Activated CD8-positive, alpha-beta memory T cell treated with anti-CD3 and anti-CD28 coated beads for 24 hours (primary cell): ENCODE results near the gene PBRM1.
"Not testable (repeated sequence)": the region's sequence is repeated elsewhere in the genome, so short reads cannot be mapped to it uniquely, and the experiment has no call there.

Source experiments
- DNase-seq: peaks from one replicate; pipeline ENCODE4 v3.0.0-alpha.2; 2020

The PBRM1 gene

GRCh38 chr3:52685709-52686691 lies at the start of gene PBRM1, which contains the start of gene GNL3:
TSS of gene PBRM1 (minus strand) at chr3:52685913.
TSS of gene GNL3 (plus strand) at chr3:52686032. CDS start at chr3:52686093, 61 bp downstream.
- peak; percentile 95 for DNase-seq

DNA sequence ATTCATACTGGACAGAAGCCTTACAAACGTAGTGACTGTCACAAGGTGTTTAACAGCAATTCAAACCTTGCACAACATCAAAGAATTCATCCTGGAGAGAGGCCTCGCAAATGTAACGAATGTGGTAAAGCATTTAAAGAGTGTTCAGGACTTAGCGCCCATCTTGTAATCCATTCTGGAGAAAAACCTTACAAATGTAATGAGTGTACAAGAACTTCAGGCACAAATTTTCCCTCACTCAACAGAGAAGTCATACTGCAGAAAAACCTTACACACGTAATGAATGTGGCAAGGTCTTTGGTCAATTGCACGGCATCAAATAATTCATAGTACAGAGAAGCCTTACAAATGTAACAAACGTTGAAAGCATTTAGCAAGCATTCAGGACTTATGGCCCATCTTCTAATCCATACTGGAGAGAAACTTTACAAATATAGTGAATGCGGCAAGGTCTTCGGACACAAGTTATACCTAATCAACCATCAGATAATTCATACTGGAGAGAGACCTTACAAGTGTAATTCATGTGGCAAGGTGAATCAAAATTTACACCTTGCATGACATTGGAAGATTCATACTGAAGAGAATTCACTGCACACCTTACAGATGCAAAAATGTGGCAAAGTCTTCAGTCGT lies 47.7 kb upstream of the PBRM1 start:
- no peak for DNase-seq

DNA sequence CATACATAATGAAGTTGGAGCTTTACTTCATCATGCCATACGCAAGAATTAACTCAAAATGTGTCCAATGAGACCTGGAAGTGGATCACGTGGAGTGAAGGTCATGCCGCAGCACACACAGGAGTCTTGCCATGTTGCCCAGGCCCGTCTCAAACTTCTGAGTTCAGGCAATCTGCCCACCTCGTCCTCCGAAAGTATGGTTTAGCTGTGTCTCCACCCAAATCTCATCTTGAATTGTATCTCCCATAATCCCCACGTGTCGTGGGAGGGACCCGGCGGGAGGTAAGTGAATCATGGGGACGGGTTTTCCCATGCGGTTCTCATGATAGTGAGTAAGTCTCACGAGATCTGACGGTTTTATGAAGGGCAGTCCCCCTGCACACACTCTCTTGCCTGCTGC lies 45.9 kb upstream of the PBRM1 start:
- DNase-seq = no peak

- DNase-seq = no peak
These were observed 45.0 kb upstream of the PBRM1 start for GRCh38 chr3:52730681-52731080.

DNA sequence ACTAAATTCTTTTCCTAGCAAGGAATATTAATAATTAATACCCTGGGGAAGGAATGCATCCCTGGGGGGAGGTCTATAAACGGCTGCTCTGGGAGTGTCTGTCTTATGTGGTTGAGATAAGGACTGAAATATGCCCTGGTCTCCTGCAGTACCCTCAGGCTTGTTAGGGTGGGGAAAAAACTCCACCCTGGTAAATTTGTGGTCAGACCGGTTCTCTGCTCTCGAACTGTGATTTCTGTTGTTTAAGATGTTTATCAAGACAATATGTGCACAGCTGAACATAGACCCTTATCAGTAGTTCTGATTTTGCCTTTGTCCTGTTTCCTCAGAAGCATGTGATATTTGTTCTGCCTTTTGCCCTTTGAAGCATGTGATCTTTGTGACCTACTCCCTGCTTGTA lies 43.0 kb upstream of the PBRM1 start:
- DNase-seq = not testable (repeated sequence)

- no peak for DNase-seq
These were observed 38.8 kb upstream of the PBRM1 start for GRCh38 chr3:52724511-52724910.

DNA sequence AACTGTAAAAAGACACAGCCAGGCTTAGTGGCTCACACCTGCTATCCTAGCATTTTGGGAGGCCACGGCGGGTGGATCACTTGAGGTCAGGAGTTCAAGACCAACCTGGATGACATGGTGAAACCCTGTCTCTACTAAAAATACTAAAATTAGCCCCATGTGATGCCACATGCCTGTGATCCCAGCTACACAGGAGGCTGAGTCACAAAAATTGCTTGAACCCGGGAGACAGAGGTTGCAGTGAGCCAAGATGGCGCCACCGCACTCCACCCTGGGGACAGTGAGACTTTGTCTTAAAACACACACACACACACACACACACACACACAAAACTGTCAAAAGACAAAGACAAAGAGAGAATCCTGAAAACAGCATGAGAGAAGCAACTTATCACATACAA lies 38.2 kb upstream of the PBRM1 start:
- no peak for DNase-seq

DNA sequence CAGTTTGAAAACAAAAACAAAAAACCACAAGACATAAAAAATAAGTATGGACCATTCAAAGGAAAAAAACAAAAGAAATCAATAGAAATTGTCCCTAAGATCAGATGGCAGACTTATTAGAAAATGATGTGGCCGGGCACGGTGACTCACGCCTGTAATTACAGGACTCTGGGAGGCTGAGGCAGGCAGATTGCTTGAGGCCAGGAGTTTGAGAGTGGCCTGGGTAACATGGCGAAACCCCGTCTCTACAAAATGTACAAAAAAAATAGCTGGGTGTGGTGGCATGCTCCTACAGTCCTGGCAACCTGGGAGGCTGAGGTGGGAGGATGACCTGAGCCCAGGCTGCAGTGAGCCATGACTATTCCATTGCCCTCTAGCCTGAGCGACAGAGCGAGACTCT lies 36.8 kb upstream of the PBRM1 start:
- no peak for DNase-seq

DNA sequence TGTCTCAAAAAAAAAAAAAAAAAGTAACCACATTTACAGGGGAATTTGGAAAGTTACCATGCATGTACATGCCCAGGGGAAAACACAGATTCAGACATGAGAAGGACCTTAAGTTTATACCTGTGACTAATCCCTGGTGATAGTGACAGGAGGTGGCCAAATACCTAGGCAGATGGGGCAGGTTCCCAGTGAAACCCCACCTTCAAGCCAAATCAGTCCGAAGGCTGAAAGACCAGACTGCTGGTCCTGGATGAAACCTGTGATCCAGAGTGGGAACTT lies 36.0 kb upstream of the PBRM1 start:
- no peak for DNase-seq

DNA sequence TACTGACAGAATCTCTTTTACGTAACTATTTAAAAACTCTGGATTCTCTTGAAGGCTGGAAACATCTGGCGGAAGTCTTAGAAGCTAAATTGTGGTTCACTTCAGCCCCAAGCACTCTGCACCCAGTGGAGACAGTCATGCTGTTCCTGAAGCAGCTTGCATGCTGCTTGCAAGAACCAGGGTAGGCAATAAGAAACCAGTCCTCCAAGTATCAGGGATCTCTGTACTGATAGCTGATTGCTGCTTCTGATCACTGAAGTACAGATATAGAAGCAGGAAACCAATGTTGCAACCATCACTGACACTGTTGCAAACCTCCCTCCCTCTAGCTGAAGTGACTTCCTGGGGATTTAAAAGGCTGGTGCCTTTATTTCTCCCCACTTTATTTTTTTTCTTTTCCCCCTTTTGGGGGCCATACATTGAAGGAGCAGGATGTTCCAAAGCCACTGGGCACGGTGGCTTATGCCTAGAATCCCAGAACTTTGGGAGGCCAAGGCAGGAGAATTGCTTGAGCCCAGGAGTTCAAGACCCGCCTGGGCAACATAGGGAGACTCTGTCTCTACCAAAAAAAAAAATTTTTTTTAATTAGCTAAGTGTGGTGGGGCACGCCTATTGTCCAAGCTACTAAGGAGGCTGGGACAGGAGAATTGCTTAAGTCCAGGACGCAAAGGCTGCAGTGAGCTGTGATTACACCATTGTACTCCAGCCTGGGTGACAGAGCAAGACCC lies 35.5 kb upstream of the PBRM1 start:
- no peak for DNase-seq

GRCh38 chr3:52719618-52720017 lies 33.9 kb upstream of the PBRM1 start:
- no peak for DNase-seq

- DNase-seq = no peak
These were observed 30.1 kb upstream of the PBRM1 start for GRCh38 chr3:52715714-52716305.

DNA sequence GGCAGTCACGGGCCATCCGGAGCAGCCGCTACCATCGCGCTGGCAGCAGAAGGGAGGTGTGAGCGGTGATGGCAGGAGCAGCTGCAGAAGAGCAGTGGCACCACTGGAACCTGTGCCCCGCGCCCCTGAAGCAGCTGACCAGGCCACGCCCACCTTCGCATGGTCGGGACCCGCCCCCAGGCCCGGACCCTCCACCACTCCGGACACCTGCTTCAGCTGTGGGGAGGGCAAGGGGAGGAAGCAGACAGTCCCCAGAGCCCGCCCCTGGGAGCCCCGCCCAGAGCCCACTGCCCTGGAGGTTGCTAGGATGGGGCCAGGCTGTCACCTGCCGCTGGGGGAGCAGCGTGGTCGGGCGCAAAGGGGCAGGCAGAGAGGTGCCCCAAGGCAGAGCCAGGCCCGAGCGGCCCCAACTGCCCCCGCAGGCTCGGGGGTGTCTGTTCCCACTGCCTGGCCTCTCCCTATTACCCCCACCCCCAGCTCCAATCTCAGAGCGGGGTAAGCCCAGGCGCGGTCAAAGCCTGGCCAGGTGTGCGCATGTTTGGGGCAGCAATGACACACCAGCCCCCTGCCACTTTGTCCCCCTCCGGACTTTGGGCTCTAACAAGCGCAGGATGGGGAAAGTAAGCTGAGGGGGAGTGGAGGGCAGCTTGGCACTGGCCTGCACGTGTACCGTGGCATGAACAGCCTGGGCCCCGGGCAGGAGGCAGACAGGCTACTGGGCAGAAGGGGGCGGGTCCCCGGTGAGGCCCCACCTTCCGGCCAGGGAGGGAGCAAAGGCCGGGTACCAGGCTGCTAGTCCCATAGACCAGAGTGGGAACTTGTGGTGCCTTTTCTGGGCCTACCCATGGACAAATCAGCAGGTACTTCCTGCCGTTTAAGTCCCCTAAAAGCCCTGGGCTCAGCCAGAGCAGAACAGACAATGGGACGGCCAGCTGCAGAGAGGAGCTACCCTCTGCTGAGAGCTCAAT lies 28.9 kb upstream of the PBRM1 start:
- DNase-seq = no peak

DNA sequence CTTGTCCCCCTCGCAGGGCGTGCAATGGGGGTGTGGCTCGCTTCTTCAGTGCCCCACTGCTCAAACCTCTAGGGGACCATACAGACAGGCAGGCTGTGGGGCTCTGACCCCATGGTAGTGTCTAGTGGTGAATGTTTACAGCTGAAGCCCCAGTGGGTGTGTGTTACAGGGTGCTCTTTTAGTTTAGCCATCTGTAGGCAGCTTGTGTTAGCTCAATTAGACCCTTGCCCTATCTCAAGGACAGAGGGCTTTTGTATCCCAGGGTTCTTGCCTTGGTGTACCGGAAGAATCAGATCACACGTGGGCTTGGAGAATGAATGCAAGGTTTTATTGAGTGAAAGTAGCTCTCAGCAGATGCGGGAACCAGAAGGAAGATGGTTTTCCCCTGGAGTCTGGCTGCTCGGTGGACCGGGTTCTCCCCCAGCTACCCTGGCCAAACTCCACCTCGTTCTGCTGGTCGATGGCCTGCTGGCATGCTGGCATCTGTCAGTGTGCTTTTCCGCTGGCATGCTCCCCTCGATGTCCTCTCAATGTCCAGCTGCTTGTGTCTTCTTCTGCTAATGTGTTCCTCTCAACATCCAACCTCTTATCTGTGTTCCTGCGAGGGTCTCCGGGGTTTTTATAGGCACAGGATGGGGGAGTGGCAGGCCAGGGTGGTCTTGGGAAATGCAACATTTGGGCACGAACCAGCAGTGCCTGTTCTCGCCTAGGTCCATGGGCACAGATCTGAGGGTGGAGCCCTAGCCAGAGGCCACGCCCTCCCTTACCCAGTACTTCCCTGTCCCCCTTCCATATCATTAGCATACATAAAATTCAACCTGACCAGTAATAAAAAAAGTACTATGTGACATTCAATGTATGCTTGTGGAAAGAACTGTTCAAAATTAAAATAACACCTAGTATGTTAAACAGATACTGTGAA lies 26.8 kb upstream of the PBRM1 start:
- DNase-seq = no peak

- DNase-seq = no peak
These were observed 24.8 kb upstream of the PBRM1 start for GRCh38 chr3:52710512-52710911.

- DNase-seq = peak; percentile 5
These were observed 21.9 kb upstream of the PBRM1 start for GRCh38 chr3:52707585-52707984.

DNA sequence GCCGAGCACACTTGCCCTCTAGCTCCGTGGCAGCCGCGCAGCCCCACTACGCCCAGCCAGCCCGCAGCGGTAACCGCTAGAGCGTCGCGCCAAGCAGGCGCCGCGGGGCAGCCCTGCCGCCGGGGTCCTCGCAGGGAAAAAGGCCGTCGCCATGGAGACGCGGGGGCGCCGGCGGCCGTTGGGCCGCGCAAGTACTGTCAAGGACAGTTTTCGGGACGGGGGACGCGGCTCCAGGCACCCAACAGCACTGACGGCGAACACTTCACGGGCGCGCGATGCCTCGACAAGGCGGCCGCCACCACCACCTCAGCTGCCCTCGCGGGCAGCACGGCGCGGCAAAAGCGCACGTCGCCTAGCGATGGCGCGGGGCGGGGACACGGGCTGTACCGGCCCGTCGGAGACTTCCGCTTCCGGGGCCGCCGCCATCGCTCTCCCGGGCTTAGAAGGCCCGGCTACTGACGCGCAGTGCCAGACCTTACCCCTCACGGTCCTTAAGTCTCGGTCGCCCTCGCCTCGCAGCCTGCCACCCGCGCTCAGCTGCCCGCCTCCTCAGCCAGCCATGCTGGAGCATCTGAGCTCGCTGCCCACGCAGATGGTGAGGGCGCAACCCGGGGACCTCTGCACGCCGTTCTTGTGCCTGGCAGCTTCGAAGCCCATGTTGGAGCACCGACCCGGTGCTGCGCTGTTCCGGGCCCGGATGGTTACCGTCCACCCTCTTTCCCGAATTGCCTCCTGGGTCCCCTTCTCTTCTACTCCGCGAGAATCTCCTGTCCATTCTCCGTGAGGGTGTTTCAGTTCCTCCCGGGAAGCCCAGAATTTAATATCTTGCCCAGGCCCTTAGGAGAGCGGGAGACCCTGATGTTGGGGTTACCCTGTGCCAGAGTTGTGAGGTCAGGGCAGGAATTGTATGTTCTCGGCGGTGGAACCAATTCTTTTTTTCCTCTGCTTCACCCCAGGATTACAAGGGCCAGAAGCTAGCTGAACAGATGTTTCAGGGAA lies 20.3 kb upstream of the PBRM1 start, which contains the start of the genes GLT8D1 and SPCS1:
TSS of gene GLT8D1 (minus strand) at position 104 of the 999 bp plus-strand sequence. CDS start 5,331 bp downstream, outside the sequence.
TSS of gene SPCS1 (plus strand) at position 419 of the 999 bp plus-strand sequence. CDS start at position 560, 141 bp downstream.
- DNase-seq = peak; percentile 96

- DNase-seq = no peak
These were observed 19.6 kb upstream of the PBRM1 start for GRCh38 chr3:52705438-52705687.

DNA sequence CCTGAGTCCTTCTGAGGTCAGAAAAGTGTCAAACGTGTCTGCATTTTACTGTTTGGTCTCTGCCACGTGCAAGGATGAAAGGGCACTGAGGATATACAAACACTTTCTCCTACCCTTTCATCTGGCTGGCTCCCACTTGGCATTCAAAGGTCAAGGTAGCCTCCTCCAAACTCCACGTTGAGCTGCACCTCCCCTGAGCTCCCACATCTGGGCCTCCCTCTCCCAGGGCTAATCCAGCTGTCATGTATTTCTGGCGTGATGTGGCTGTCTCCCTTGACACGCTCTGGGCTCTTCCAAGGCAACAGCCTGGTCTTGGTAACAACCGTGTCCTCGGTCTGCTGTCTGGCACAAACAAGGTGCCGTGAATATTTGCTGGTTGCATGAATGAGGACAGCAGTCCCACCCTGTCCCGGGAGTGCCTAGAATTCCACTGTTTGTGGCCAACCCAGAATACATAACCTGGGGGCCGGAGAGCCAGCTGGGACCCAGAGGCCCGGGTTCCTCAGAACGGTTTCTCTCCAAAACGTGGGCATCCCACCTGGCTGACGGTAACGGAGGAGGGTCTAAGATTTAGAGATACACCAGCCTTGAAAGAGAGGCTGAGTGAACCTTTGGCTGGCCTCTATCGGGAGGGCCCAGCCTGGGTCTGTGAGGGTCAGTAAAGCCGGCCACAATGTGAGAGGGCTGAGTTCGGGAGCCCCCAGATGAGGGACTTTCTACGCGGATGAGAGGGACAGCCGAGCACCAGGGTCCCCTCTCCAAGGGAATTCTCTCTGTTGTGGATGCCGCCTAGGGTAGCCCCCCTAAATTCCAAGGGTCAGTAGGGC lies 19.1 kb upstream of the PBRM1 start:
- DNase-seq = no peak
